Measurements from ENCODE around the gene FCHSD2.
"Not testable (repeated sequence)": the region's sequence is repeated elsewhere in the genome, so short reads cannot be mapped to it uniquely, and the experiment has no call there.

Gene FCHSD2

GRCh38 chr11:72828081-72828567 is 314.0 kb downstream of the FCHSD2 start:
- no peak for TF ChIP-seq CTCF (IDR thresholded peaks at IDR 0.05; ENCODE audit: extremely low read depth, missing control alignments)
- DNase-seq (ENCODE audit: low spot score), result no peak

GRCh38 chr11:72827656-72828055 is 314.5 kb downstream of the FCHSD2 start:
- not testable (repeated sequence) for DNase-seq (ENCODE audit: low spot score)

GRCh38 chr11:72826942-72827480 is 315.1 kb downstream of the FCHSD2 start:
- DNase-seq (ENCODE audit: low spot score), result no peak
- TF ChIP-seq CTCF (IDR thresholded peaks at IDR 0.05; ENCODE audit: extremely low read depth, missing control alignments), result no peak

DNA sequence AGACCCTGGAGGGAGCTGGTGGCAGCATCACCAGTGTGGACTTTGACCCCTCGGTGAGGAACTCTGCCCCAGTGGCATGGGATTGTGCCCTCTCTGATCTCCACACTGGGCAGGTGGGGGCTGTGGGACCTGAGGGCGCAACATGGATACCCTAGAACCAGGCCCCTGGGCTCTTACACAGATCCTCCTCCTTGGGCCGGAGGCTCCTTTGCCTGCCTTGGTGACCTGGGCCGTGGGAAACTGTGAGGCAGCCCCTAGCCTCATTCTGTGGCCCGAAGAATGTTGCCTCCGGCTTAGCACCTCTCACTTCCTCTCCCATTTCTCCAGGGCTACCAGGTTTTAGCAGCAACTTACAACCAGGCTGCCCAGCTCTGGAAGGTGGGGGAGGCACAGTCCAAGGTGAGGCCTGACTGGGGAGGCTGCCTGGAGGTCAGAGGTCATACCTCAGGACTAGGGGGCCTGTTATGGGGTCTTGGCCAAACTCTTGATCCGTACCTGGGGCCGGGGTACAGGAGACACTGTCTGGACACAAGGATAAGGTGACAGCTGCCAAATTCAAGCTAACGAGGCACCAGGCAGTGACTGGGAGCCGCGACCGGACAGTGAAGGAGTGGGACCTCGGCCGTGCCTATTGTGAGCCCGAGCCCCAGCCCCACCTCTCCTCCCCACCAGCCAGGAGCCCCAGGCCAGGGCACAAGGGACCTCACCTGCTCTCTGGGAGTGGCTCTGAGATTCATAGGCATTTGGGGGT is 315.8 kb downstream of the FCHSD2 start:
- DNase-seq (ENCODE audit: low spot score), result no peak
- TF ChIP-seq CTCF (IDR thresholded peaks at IDR 0.05; ENCODE audit: extremely low read depth, missing control alignments), result no peak

GRCh38 chr11:72825661-72826060 is 316.5 kb downstream of the FCHSD2 start:
- TF ChIP-seq CTCF (IDR thresholded peaks at IDR 0.05; ENCODE audit: extremely low read depth, missing control alignments), result no peak
- DNase-seq (ENCODE audit: low spot score), result no peak

DNA sequence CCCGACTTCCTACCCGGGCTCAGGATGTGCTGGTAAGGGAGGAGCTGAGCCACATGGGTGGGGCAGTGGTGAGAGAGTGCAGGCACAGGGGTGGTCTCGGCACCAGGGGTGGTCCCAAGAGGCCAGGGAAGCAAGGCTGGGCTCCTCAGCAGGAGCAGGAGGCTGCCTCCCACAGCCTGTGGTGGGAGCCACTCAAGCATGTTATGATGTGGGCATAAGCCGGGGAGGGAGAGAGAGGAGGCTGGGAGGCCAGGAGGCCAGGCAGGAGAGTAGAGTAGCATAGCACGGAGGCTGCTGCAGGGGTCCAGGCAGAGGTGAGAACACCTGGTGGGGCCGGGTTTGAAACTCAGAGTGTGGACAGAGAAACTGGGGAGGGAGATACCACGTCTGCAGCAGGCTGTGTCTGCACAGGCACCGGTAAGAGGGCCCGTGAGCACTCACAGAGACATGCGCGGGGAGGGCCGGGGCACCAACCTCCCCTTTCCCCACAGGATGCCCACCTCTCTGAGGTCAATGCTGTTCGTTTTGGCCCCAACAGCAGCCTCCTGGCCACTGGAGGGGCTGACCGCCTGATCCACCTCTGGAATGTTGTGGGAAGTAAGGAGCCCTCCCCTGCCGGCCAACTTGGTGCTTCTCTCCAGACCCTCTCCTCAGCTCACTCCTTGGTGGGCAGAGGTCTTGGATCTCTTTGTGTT is 317.2 kb downstream of the FCHSD2 start:
- DNase-seq (ENCODE audit: low spot score), result no peak
- TF ChIP-seq CTCF (IDR thresholded peaks at IDR 0.05; ENCODE audit: extremely low read depth, missing control alignments), result no peak

DNA sequence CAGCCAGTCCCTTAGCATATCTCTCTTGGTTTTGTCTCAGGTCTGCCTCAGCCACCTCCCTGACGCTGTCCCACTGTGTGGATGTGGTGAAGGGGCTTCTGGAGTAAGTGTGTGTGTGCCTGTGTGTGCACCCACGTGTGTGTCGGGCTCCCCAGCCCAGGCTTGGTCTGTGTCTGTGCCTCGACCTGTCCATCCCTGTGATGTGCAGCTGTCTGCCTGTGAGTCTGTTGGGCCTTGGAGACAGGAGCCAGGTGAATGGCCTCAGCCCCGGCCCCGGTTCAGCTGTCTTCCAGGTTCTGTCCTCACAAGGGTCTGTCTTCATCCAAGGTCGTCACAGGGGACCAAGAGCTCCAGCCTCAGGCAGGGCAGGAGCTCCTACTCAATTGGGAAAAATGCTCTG is 318.1 kb downstream of the FCHSD2 start:
- no peak for DNase-seq (ENCODE audit: low spot score)
- TF ChIP-seq CTCF (IDR thresholded peaks at IDR 0.05; ENCODE audit: extremely low read depth, missing control alignments), result no peak

All from GM20000 (cell line).